Measurements from ENCODE around the gene CD226.
"Not testable (repeated sequence)": the region's sequence is repeated elsewhere in the genome, so short reads cannot be mapped to it uniquely, and the experiment has no call there.

The CD226 gene

DNA sequence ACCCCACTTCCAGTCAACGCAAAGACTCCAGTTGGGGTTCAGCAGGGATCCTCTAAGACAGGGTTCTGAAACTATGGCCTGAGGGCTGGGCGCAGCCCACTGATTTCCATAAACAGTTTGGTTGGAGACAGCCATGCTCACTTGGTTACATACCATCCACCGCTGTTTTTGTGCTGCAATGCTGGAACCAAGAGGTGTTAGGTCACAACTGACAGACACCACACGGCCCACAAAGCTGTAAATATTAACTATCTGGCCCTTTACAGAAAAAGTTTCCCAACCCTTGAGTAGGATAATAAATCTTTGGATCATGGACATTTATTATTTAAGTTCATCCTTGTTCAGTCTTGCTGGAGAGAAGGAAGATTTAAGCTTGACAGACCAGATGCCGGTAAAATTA is 8.4 kb upstream of the CD226 start:
- DNase-seq = no peak

DNA sequence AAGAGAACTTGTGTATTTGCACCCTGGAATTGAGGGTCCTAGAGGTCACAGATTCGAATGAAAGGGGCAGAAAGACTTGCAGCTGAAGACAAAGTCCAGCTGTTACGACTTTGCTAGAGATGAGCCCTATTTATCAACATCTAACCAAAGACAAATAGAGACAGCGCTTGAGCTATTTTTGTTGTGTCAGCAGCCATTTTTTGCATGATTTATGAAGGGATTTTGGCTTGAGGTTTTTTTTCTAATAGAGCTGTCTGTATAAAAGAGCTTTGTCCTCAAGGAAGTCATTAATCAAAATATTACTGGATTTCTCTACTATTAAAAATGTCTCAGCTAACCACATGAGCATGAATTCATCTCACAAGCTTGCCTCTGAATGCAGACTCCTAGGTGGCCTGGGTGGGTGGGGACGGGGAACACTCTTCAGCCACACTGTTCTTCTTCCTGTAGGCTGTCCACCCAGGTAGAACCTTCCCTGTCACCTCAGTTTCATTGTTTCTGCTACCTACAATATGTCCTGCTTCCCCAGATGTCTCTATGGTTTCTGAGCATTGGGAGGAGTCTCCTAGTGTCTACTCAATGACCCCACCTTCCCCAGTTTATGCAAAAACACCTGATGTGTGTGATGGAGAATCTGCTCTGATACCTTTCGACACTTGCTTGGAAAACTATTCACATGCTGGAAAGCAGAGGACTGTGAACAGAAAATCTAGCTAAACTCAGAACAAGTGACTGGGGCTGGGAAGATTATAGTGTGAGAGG is 7.2 kb upstream of the CD226 start:
- no peak for DNase-seq

DNA sequence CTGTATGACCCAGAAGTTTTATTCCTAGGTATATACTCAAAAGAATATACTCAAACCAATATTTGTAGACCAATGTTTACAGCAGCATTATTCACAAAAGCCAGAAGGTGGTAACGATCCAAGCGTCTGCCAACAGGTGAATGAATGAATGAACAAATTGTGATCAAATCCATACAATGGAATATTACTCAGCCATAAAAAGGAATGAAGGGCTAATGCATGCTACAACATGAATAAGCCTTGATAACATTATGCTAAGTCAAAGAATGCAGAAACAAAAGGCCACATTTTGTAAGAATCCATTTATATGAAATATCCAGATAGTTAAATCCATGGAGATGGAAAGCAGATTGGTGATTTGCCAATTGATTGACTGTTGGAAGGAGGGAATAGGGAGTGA is 5.5 kb upstream of the CD226 start:
- no peak for DNase-seq

DNA sequence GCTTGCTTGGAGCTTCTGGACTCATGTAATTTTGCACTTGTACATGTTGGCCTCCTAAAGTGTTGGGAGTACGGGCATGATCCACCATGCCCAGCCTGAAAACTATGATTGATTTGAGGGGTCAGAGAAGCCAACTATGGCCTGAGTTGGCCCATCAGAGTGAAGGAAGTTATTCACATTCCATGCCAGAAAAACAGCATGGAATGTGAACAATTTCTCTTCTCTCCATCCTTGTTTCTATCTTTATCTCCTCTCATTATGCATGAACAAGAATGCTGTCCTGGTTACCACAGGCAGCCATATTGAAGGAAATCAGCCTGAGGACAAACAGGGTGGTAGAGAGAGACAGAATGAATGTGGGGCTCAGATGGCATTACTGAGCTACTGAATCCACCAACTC is 3.5 kb upstream of the CD226 start:
- DNase-seq = no peak

DNA sequence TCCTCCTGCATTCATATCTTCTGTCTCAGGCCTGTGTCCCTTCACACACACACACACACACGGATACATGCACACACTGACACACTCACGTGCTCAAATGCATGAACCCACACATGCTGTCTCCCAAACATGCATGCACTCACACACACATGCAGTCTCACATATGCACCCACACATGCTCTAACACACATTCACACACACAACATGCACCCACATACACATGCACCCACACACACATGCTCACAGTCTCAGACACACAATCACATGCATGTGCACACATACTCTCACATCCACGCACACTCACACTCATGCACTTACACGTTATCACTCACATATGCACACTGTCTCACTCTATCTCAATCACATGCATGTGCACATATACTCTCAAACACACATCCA is 1.9 kb upstream of the CD226 start:
- DNase-seq = no peak

DNA sequence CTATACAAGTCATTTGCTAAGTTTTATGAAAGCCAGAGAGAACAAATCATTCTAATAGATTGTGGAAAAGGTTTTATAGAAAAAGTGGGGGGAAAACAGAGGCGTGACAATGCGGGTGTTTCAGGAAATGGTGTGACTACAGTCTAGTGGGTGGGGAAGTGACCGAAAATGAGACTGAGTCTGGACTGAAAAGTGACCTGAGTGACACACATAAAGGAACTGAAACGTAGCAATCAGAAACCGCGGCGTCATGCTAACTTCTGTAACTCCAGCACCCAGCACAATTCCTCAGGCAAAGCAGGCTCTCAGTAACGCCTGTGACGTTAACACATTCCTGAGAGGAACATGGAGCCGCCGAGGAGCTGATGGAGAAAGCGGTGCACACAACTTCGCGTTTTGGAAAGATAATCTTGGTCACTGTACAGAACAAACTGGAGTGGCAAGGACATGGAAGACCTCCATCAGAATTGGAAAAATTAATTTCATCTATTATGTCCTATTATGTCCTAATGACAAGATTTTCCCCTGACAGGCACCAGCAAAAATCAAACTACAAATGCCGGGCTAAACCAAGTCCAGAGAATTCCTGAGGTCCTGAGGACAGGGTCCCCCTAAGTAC is 1.4 kb upstream of the CD226 start:
- DNase-seq = no peak

DNA sequence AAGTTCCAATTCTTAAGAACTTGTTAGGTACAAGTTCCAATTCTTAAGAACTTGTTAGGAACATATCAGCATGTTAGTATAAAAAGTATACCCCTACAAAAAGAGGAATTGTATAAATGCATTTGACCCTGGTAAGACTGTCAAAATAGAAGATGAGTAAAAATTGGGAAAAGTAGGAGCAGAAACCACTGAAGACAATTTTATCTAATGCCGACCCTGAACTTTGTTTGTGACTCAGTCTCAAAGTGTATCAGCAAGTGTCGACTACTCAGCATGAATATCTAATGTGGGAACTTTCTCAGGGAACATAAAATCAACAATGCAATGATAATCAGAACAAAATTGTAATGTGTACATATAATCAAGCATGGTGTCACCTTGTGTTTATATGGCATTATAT is 583 bp upstream of the CD226 start:
- no peak for DNase-seq

DNA sequence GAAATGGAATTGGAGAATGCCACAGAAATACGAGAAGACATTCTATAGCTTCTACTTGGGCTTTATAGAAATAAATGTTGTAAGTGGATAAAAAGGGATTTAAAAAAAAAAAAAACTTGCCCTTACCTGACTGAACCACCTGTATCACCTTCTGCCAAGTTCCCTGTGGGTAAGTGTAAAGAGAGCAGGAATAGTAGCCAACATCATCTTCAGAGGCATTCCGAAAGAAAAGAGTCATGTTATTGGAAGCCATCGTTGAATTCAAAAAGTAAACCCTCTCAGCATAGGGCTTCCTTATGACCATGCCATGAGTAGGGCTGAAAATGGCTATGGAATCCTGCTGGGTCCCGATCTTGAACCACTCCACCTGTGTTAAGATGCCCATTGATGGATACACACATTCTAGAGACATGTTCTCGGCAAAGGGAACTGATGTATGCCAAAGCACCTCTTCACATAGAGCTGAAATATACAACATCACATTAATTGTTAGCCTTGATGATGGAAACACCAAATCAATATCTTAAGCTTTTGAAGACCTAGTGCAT is 991 bp downstream of the CD226 start:
- no peak for DNase-seq

DNA sequence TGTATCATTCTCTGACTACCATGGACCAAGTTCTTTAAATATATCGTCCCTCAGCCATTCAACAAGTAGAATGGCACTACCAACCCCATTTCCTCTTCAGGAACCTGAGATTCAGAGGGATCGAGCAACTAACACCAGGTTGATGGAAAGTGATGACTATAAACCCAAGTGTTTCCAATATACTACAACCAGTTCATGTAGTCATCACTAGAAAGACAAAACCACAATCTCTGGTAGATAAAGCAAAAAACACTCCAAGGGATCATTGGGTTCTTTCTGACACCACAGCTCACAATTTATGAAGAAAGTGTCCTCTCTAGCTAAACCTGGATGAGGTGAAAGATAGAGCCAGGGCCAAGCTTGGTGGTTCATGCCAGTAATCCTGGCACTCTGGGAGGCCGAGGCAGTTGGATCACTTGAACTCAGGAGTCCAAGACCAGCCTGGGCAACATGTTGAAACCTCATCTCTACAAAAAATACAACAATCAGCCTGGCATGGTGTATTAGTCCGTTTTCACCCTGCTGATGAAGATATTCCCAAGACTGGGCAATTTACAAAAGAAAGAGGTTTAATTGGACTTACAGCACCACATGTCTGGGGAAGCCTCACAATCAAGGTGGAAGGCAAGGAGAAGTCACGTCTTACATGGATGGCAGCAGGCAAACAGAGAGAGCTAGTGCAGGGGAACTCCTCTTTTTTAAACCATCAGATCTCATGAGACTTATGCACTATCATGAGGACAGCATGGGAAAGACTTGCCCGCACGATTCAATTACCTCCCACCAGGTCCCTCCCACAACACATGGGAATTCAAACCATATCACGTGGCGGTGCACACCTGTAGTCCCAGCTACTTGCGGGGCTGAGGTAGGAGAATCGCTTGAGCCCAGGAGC is 2.2 kb downstream of the CD226 start:
- no peak for DNase-seq

DNA sequence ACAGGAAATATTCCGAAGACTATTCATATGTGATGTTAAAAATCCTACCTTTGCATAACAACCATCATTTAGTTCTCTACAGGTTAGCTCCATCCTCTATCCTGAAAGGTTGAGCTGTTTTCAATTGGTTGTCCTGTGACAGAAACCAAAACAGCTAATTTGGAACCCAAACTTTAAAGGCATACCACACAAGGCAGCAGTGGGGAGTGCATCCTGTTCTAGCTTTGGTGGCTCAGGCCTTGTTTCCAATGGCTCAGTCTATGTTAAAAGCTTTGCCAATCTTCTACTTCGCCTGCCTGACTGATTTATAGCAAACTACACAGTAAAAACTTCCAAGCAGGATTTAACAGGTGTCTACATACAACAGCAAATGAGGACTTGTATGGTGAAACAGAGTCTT is 3.2 kb downstream of the CD226 start:
- no peak for DNase-seq

DNA sequence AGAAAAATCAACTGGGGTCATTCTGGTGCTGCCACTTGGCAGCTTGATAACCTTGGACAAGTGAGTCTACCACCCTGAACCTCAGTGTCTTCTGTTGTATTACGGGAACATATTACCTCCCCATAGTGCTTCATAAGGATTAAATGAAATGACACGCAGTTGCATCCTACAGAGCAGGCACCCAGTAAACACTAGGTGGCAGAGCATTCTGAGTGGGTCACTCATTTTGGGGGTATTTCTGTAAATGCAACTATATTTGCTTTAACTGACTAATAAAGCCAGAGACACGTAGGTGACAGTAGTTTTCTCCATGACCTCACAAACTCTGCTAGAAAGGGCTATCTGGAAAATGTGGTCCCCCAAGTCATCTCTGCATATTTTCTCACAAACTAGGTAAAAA is 4.7 kb downstream of the CD226 start:
- no peak for DNase-seq

DNA sequence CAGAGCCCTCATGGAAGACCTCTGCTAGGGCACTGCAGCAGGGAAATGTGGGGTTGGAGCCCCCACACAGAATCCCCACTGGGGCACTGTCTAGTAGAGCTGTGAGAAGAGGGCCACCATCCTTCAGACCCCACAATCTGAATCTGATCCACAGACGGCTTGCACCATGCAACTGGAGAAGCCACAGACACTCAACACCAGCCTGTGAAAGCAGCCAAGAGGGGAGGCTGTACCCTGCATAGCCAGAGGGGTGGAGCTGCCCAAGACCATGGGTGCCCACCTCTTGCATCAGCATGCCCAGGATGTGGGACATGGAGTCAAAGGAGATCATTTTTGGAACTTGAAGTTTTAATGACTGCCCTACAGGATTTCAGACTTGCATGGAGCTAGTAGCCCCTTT is 6.5 kb downstream of the CD226 start:
- DNase-seq = no peak

DNA sequence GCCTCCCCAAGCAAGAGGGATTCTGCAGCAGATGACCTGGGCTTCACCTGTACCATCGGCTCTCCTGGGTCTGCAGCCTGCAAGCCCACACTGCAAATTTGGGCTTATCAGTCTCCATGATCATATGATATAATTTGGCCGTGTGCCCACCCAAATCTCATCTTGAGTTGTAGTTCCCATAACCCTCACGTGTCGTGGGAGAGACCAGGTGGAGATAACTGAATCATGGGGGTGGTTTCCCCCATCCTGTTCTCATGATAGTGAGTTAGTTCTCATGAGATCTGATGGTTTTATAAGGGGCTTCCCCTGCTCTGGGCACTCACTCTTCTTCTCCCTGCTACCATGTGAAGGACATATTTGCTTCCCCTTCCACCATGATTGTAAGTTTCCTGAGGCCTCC is 7.9 kb downstream of the CD226 start:
- not testable (repeated sequence) for DNase-seq

DNA sequence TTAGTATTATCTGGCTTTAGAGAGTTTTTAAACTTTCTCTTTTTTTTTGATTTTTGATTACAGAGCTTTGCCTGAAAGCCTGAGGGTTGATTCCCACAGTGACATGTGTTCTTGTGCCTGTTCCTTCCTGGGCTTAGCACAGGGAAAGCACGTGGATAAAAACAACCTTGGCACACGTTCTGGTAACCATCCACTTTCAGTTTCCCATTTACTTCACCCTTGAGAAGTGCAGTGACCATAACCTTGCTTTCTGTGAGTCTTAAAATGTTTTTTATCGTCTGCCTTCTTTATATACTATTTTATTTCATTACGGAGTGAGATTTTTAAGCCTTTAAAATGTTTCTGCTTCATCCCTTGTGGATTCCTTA is 11.5 kb downstream of the CD226 start:
- DNase-seq = no peak

DNA sequence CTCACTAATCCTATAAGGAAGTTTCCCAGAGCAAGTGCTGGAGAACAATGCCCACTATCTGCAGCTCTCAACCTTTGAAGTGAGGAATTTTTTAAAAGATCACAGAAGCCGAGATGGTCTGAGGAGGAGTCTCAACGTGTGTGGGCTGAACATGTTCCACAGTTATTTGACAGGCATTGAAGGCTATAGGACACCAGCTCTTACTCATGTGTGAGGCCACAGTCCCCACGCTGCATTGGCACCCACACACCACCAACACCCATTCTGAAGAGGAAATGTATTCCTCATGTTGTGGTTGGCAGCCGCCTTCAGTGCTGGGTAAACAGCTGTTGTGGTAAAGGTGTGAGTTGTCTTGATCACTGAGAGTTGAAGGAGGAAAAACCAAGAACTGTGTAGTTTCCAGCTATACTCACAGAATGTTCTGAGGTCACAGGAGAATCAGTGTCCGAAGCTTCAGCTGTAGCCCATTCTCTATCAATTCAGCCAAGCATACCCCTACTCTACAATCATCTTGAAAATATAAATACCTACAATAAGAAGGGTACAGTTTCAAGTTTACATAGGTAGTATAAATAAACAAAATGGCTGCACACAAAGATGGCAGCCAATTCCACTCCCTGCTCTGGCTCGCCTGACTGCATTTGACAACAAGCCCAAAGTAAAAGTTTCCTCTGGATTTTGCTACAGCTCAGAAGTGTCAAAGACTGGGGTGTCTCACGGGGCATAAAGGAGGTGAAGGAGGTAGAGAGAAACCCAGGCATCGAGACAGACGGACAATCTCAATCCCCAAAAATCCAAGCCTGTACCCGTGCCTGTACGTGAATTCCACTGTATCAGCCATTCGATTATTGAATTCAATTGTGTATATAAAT is 12.1 kb downstream of the CD226 start:
- no peak for DNase-seq

DNA sequence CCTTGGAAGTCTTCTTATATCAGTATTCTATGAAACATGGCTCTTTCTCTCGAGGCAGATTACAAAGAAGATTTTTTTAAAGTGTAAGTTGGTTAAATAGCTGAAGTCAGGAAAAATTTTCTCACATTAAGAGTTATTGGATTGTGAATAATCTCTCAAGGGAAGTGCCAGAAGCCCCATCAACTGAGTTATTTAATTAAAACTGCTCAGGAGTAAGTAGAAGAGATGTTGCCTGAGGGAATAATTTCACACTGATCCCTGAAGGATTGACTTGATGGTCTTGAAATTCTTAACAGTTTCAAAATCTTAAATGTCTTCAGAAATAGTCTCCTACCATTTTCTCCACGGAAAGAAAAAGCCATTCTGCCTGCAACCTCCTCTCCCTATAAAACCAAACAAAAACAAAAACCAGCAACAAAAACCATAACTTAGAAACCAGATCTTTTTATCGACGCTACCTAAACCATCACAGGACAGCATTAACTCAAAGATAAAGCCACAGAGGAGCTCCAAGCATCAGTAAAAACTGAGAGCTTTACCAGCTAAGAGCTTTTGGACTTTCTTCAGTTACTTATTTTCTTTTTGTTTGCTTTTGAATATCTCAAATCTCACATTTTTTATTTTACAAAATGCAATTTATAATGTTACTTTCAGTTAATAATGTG is 12.9 kb downstream of the CD226 start:
- DNase-seq = no peak

DNA sequence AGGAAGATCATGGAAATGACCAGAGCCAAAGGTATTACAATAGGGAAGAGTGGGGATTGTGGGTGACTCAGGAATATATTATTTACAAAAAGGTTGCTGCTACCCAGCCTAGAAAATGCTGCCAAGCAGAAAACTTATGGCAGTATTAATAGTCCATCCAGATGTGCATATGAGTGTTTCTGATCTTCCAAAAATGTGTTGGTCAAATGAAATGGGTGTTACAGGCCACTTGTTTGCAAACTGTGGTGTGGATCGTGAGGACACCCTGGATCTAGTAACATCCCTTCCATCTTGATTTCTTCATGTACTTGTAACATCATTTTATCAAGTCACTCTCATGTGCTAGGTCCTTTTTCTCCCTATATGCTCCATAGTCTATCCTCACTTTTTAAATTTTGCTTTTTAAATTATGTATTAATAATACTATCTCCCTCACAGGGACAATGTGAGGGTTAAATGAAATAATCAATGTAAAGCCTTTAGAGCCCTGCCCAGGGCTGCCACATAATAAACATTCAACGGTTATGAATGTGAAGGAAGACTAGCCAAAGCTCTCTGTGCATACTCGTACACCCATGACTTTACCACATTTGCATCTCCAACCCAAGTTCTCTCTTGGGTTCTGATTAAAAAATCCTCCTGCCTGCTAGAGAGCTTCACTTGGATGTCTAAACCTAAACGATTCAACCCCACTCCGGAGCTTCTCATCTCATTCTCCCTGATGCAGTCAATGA is 18.5 kb downstream of the CD226 start:
- no peak for DNase-seq

DNA sequence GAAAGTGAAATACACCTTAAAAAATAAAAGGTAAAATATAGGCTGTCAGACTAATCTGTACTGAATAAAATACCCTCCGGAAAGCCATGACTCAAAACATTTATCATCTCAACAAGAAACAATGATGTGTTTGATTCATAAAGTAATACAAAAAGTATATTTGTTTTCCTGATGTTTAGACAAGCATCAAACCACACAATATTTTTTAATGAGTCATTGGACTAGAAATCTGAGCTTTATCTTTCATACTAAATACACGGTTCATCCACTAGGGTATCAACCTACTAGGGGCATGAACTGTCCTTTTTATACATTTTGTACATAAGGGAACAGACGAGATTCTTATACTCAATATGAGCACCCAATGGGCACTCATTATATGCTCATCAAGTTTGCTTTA is 31.3 kb downstream of the CD226 start:
- no peak for DNase-seq

DNA sequence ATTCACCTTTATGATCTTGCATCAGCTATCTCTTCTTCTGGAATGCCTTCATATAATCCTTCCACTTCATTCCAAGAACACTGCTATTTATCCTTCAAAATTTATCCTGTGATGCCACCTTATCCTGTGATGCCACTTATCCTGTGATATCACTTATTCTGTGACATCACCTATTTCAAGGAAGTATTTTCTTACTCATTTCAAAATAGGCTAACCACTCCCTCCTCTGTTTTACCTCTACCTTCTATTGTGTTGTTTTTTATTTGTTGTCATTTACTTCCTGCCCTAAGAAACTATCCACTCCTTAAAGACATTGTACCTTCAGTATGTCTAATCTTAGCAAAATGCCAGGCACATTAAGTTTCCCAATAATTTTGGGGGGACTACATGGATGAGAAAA is 38.8 kb downstream of the CD226 start:
- DNase-seq = no peak

DNA sequence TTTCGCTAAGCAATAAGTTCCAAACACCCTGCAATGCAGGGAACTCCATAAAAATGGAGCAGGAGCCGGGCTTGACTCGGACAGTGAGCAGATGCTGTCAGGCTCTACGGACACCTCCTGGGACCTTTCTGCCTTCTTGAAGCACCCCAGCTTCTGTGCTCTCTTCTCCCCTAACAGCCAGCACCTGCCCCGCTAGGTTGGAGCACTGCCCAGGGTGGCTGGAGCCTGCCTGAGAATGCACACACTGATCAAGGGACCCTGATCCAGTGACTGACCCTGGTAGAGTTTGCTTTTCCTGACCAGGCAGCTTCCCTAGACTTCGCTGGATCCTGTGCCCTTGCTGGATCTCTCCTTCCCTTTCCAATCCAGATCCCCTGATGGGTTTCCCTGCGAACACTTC is 40.9 kb downstream of the CD226 start:
- DNase-seq = no peak

DNA sequence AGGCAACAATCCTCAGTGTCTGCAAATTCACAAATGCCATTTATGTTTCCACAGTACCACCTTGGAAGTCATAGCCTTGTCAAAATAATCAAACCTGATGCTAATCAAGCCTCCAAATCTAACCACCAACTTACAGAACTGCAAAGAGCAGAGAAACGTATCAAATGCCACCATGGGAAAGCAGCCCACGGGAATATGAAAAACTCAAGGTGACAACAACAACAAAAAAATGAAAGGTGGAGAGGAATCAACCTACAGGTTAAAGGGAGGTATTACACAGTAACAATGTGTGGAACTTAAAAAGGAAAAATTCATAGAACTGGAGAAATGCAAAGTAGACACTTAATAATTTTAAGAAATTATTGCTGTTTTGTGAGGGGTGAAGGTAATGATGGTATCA is 46.7 kb downstream of the CD226 start:
- no peak for DNase-seq

Data from SHP77 treated with DMSO at 0.1 percent for 48 hours (cell line).